Breast epithelium (tissue), 3 donors: ENCODE data around the gene MNX1.

ENCODE experiments used
- CTCF ChIP-seq, 3 donors: fragments of 450-650 bp; IDR thresholded peaks; one replicate each; pipeline ENCODE4 v1.5.1; 2016 to 2017; ENCODE audit warnings: antibody characterized with exemption in 3 of 3, mild to moderate bottlenecking in 3 of 3, moderate library complexity in 3 of 3
- POLR2A ChIP-seq: fragments of 450-650 bp; IDR thresholded peaks from one replicate; pipeline ENCODE4 v1.6.1; 2016; ENCODE audit warnings: antibody characterized with exemption, mild to moderate bottlenecking, moderate library complexity

- no peak for TF ChIP-seq CTCF (IDR thresholded peaks at IDR 0.05)
- no peak for TF ChIP-seq POLR2A
These were observed 26.6 kb upstream of the MNX1 start for GRCh38 chr7:157037028-157037427.
